ENCODE results near the gene DGCR2.
"Not testable (repeated sequence)": the region's sequence is repeated elsewhere in the genome, so short reads cannot be mapped to it uniquely, and the experiment has no call there.

DGCR2 gene

GRCh38 chr22:19039796-19040280, 82.4 kb downstream of the DGCR2 start:
- no peak for DNase-seq

- no peak for DNase-seq
Measured at GRCh38 chr22:19039448-19039780, 82.8 kb downstream of the DGCR2 start.

GRCh38 chr22:19038728-19039447, 83.3 kb downstream of the DGCR2 start:
- DNase-seq: no peak

- DNase-seq: no peak
Measured at GRCh38 chr22:19038164-19038546, 84.1 kb downstream of the DGCR2 start.

GRCh38 chr22:19037282-19038163, 84.7 kb downstream of the DGCR2 start:
- DNase-seq: no peak

- DNase-seq: no peak
Measured at GRCh38 chr22:19036523-19037273, 85.5 kb downstream of the DGCR2 start.

- DNase-seq: no peak
Measured at GRCh38 chr22:19036229-19036522, 86.0 kb downstream of the DGCR2 start.

GRCh38 chr22:19035474-19036228, 86.6 kb downstream of the DGCR2 start:
- peak in 1 of 2 experiments; percentile 19 for DNase-seq

GRCh38 chr22:19035126-19035473, 87.1 kb downstream of the DGCR2 start:
- DNase-seq: not testable (repeated sequence)

GRCh38 chr22:19034724-19035120, 87.5 kb downstream of the DGCR2 start:
- peak in 1 of 2 experiments; percentile 38 for DNase-seq

- not testable (repeated sequence) for DNase-seq
Measured at GRCh38 chr22:19034031-19034723, 88.0 kb downstream of the DGCR2 start.

- not testable (repeated sequence) for DNase-seq
Measured at GRCh38 chr22:19033568-19033905, 88.7 kb downstream of the DGCR2 start.

GRCh38 chr22:19032898-19033567, 89.2 kb downstream of the DGCR2 start:
- not testable (repeated sequence) for DNase-seq

GRCh38 chr22:19032156-19032785, 89.9 kb downstream of the DGCR2 start:
- DNase-seq: not testable (repeated sequence)

GRCh38 chr22:19030889-19031252, 91.3 kb downstream of the DGCR2 start:
- not testable (repeated sequence) for DNase-seq

- not testable (repeated sequence) for DNase-seq
Measured at GRCh38 chr22:19030226-19030888, 91.9 kb downstream of the DGCR2 start.

GRCh38 chr22:19029113-19030103, 92.8 kb downstream of the DGCR2 start:
- not testable (repeated sequence) for DNase-seq

- not testable (repeated sequence) for DNase-seq
Measured at GRCh38 chr22:19028060-19028455, 94.2 kb downstream of the DGCR2 start.

- not testable (repeated sequence) for DNase-seq
Measured at GRCh38 chr22:19027371-19028059, 94.7 kb downstream of the DGCR2 start.

All from NCI-H526 (cell line).